ENCODE data around the gene SESN2. TPM values are rescaled to one million over a fixed set of nuclear protein-coding genes. Genes with fewer than 3 reads are reported as not detected.
"Not testable (repeated sequence)": the region's sequence is repeated elsewhere in the genome, so short reads cannot be mapped to it uniquely, and the experiment has no call there.

The SESN2 gene
- total and polyA plus RNA-seq, 7 donors, result 4.9 to 36.5 (median 6.3) TPM

DNA sequence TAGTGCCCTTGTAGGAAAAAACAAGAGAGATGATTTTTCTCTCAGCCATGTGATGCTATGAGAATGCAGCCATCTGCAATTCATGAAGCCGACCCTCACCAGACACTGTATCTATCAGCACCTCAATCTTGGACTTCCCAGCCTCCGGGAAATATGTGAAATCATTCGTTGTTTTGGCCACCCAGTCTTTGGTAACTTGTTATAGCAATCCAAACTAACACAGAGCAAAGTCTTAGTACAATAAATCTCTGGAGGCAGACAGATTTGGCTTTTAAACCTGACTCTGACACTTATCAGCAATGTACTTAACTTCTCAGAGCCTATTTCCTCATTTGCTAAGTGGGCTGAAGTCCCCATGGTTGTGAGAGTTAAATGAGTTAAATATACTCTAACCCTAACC is 64.4 kb downstream of the SESN2 start:
- Histone ChIP-seq H3K27me3 (peaks cover 0 to under 1% (median 0%) of the 10 kb centered on the region in 3 donors), H3K4me3 (no peak overlapping the region), H3K27ac (no peak overlapping the region), H3K9me3 (no peaks in the 10 kb centered on the region), H3K4me1 (peaks cover 0 to 9% (median 0%) of the 10 kb centered on the region in 4 donors), H3K36me3 (no peaks in the 10 kb centered on the region)
- DNase-seq, result no peak
- WGBS, 2 donors, result 5 to 19% methylated on average over 3 of the region's 3 CpGs
- intact Hi-C loops (cut with DNase I), result loop anchor here (5.0 kb wide), 1 partner anchor 56 kb away; no protein-coding TSS in a partner anchor
- TF ChIP-seq POLR2A (IDR thresholded peaks at IDR 0.05) (no peak), POLR2AphosphoS5 (IDR thresholded peaks at IDR 0.05) (no peak), EP300 (IDR thresholded peaks at IDR 0.05) (no peak)
- TF ChIP-seq, protein P1, sequence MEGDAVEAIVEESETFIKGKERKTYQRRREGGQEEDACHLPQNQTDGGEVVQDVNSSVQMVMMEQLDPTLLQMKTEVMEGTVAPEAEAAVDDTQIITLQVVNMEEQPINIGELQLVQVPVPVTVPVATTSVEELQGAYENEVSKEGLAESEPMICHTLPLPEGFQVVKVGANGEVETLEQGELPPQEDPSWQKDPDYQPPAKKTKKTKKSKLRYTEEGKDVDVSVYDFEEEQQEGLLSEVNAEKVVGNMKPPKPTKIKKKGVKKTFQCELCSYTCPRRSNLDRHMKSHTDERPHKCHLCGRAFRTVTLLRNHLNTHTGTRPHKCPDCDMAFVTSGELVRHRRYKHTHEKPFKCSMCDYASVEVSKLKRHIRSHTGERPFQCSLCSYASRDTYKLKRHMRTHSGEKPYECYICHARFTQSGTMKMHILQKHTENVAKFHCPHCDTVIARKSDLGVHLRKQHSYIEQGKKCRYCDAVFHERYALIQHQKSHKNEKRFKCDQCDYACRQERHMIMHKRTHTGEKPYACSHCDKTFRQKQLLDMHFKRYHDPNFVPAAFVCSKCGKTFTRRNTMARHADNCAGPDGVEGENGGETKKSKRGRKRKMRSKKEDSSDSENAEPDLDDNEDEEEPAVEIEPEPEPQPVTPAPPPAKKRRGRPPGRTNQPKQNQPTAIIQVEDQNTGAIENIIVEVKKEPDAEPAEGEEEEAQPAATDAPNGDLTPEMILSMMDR (IDR thresholded peaks at IDR 0.05), result no peak

DNA sequence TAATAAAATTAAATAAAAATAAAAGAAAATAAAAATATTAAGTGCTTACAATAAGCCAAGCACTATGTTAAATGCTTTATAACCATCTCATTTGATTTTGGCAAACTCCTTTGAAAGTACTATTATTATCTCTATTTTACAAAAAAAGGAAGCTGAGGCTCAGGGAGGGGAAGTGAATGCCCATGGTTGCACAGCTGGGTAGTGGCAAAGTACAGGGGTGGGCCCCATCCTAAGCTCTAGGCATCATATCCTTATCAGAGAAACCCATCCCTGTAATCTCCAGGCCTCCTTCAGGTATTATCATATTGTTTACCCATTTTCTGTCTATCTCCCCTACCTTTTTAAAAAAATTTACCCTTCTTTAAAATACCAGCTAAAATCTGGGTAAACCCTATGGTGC is 67.2 kb downstream of the SESN2 start:
- H3K9me3 ChIP-seq, result no peaks in the 10 kb centered on the region
- no peak overlapping the region for H3K4me3 ChIP-seq
- no peak overlapping the region for H3K27ac ChIP-seq
- H3K36me3 ChIP-seq, result peaks cover 3 to 8% (median 4%) of the 10 kb centered on the region in 4 donors
- no peak for DNase-seq
- no peaks in the 10 kb centered on the region for H3K27me3 ChIP-seq
- TF ChIP-seq POLR2A (IDR thresholded peaks at IDR 0.05), result no peak
- no peak for TF ChIP-seq EP300 (IDR thresholded peaks at IDR 0.05)
- TF ChIP-seq POLR2AphosphoS5 (IDR thresholded peaks at IDR 0.05), result no peak
- TF ChIP-seq, protein P1 (IDR thresholded peaks at IDR 0.05), result no peak
- intact Hi-C loops (cut with DNase I), result loop anchor here (5.0 kb wide), 1 partner anchor 79 kb away; no protein-coding TSS in a partner anchor
- peaks cover 0 to 19% (median 8%) of the 10 kb centered on the region in 4 donors for H3K4me1 ChIP-seq

DNA sequence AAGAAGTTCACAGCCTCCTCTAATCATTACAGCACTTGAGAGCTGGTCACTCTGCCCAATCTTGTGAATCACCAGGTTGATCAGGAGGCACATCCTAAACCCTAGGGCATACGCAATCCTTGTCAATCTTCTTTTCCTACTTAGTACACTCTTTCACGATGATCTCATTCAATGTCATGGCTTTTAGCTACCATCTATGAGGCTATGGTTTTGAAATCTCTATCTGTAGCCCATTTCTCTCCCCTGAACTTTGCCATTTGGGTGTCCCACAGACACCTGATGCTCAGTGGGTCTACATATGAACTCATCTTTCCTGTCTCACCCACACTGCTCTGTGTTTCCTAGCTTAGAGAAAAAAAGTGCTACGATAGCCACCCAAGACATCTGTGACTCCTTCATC is 67.7 kb downstream of the SESN2 start:
- peaks cover 0 to 19% (median 8%) of the 10 kb centered on the region in 4 donors for H3K4me1 ChIP-seq
- H3K27me3 ChIP-seq, result no peaks in the 10 kb centered on the region
- no peak for DNase-seq
- H3K27ac ChIP-seq, result no peak overlapping the region
- no peaks in the 10 kb centered on the region for H3K9me3 ChIP-seq
- intact Hi-C loops (cut with DNase I), result loop anchor here (5.0 kb wide), 1 partner anchor 80 kb away; no protein-coding TSS in a partner anchor
- no peak overlapping the region for H3K4me3 ChIP-seq
- WGBS, 2 donors, result 67 to 78% methylated on average over 3 of the region's 3 CpGs
- peaks cover 8 to 13% (median 9%) of the 10 kb centered on the region in 4 donors for H3K36me3 ChIP-seq
- TF ChIP-seq POLR2A (IDR thresholded peaks at IDR 0.05) (no peak), POLR2AphosphoS5 (IDR thresholded peaks at IDR 0.05) (no peak), EP300 (IDR thresholded peaks at IDR 0.05) (no peak)
- TF ChIP-seq, protein P1 (IDR thresholded peaks at IDR 0.05), result no peak

DNA sequence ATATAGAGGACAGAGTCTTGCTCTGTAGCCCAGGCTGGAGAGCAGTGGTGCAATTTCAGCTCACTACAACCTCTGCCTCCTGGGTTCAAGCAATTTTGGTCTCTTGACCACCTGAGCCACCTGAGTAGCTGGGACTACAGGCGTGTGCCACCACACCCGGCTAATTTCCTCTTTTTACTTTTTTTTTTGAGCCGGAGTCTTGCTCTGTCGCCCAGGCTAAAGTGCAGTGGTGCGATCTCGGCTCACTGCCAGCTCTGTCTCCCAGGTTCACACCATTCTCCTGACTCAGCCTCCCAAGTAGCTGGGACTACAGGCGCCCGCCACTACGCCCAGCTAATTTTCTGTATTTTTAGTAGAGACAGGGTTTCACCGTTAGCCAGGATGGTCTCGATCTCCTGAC is 68.1 kb downstream of the SESN2 start:
- not testable (repeated sequence) for H3K9me3 ChIP-seq, H3K27me3 ChIP-seq, H3K27ac ChIP-seq, H3K4me3 ChIP-seq, DNase-seq
- Histone ChIP-seq H3K36me3 (peaks cover 11 to 18% (median 13%) of the 10 kb centered on the region in 4 donors), H3K4me1 (peaks cover 0 to 19% (median 8%) of the 10 kb centered on the region in 4 donors)
- intact Hi-C loops (cut with DNase I), result loop anchor here (5.0 kb wide), 1 partner anchor 80 kb away; no protein-coding TSS in a partner anchor
- WGBS, 2 donors, result 38 to 59% methylated on average over 11 of the region's 11 CpGs

DNA sequence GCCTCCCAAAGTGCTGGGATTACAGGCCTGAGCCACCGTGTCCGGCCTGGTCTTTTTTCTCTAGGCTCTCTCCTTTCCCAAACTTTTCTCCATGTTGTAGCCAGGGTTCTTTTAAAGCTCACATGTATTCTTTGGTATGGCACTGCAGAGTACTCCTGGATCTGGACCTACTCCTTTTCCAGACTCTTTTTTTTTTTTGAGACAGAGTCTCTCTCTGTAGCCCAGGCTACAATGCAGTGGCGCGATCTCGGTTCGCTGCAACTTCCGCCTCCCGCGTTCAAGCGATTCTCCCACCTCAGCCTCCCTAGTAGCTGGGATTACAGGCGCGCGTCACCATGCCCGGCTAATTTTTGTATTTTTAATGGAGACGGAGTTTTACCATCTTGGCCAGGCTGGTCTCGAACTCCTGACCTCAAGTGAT is 68.9 kb downstream of the SESN2 start:
- WGBS, 2 donors, result 57 to 84% methylated on average over 16 of the region's 16 CpGs
- Histone ChIP-seq H3K9me3 (no peaks in the 10 kb centered on the region), H3K4me3 (peak overlapping the region; percentile 58 to 67 (median 66)), H3K36me3 (peaks cover 11 to 26% (median 17%) of the 10 kb centered on the region in 4 donors), H3K27ac (peak overlapping the region; percentile 77 to 90 (median 85)), H3K4me1 (peaks cover 0 to 19% (median 8%) of the 10 kb centered on the region in 4 donors), H3K27me3 (no peaks in the 10 kb centered on the region)
- TF ChIP-seq, protein P1 (IDR thresholded peaks at IDR 0.05), result no peak
- no peak for TF ChIP-seq POLR2A (IDR thresholded peaks at IDR 0.05)
- no peak for TF ChIP-seq POLR2AphosphoS5 (IDR thresholded peaks at IDR 0.05)
- TF ChIP-seq EP300 (IDR thresholded peaks at IDR 0.05), result no peak
- intact Hi-C loops (cut with DNase I), result loop anchor here (2.0 to 5.0 kb wide), 2 partner anchors 43 to 81 kb away; no protein-coding TSS in a partner anchor
- no peak for DNase-seq

Data from sigmoid colon (tissue), 7 donors.